HepG2 (cell line): Measurements from ENCODE around the gene TIMM17A.

Experiments used
- CHD2 ChIP-seq: IDR thresholded peaks from 2 replicates; pipeline ENCODE4 v1.6.1; 2011; ENCODE audit warnings: low read depth, low read length, improper control_type of control experiment
- POLR2AphosphoS5 ChIP-seq: IDR thresholded peaks from 2 replicates; pipeline ENCODE4 v1.6.1; 2012; ENCODE audit warnings: low read depth, low read length
- ZBTB3 ChIP-seq: sonication (generic); formaldehyde crosslinking; IDR thresholded peaks from 2 replicates; pipeline ENCODE4 v1.4.0; 2020; ENCODE audit warnings: low read depth, mild to moderate bottlenecking, moderate library complexity, missing genetic modification reagents, borderline replicate concordance
- ZNF232 ChIP-seq: sonication (generic); formaldehyde crosslinking; IDR thresholded peaks from 2 replicates; pipeline ENCODE4 v1.4.0; 2020; ENCODE audit warnings: missing genetic modification reagents, borderline replicate concordance

- TF ChIP-seq CHD2 (no peak), POLR2AphosphoS5 (no peak), ZNF232 (CRISPR knock-in tag) (no peak), ZBTB3 (CRISPR knock-in tag) (no peak)
Measured at GRCh38 chr1:201928266-201928665, 27.0 kb upstream of the TIMM17A start.
